ENCODE measurements around the gene ELMO1.

DNA sequence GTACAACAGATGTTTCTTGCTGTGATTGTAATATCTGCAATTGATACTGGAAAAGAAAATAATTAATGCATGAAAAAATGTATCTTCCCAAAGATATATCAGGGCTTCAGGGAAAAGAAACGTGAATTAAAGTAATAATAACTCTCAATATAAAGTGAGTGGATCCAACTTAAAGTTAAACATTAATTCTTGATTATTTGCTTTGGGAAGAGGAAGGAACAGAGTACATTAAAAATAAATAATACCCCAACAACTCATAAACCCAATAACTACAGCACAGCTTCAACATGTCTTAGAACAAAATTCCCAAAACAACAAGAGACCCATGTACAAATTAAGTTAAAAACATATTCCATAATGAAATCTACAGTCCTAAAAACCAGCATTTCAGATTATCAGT, 33.0 kb downstream of the ELMO1 start:
- TF ChIP-seq POLR2A (IDR thresholded peaks at IDR 0.05; ENCODE audit: low read length) (no peak), GATA1 (IDR thresholded peaks at IDR 0.05; ENCODE audit: low read depth, low read length) (no peak)
